Astrocyte (in vitro differentiated cells and primary cell): ENCODE data around the gene GAB1. TPM values are rescaled to one million over a fixed set of nuclear protein-coding genes. Genes with fewer than 3 reads are reported as not detected.
A peak's percentile ranks its signal among the peaks of the same experiment; 100 is the strongest.

Experiments
- DNase-seq: peaks from one replicate; pipeline ENCODE4 v3.0.0-alpha.2; 2010; ENCODE audit warnings: low read depth
- FAIRE-seq: peaks from 2 replicates; lab custom pipeline; 2011; peaks lifted over from hg19 to GRCh38; lab: Jason Lieb, UNC
- H2AFZ ChIP-seq: 2 replicates; pipeline ENCODE4 v1.6.0; 2012; ENCODE audit warnings: low read depth, low read length, inconsistent platforms
- H3K27ac ChIP-seq: 2 replicates; pipeline ENCODE4 v1.5.1; 2011; ENCODE audit warnings: low read depth, low read length, inconsistent platforms
- H3K27me3 ChIP-seq: 2 replicates; pipeline ENCODE4 v1.6.0; 2011; ENCODE audit warnings: low read length, inconsistent platforms; ENCODE audit not compliant: insufficient read depth
- H3K36me3 ChIP-seq: 2 replicates; pipeline ENCODE4 v1.5.1; 2011; ENCODE audit warnings: low read length, inconsistent platforms; ENCODE audit not compliant: insufficient read depth
- H3K4me1 ChIP-seq: 2 replicates; pipeline ENCODE4 v1.5.1; 2011; ENCODE audit warnings: low read length, inconsistent platforms; ENCODE audit not compliant: insufficient read depth
- H3K4me2 ChIP-seq: 2 replicates; pipeline ENCODE4 v1.6.0; 2012; ENCODE audit warnings: low read length, inconsistent platforms
- H3K4me3 ChIP-seq: 2 replicates; pipeline ENCODE4 v1.5.1; 2011; ENCODE audit warnings: low read depth, mild to moderate bottlenecking, low read length, inconsistent platforms; ENCODE audit not compliant: insufficient read depth
- H3K79me2 ChIP-seq: 2 replicates; pipeline ENCODE4 v1.6.0; 2012; ENCODE audit warnings: mild to moderate bottlenecking, low read length, inconsistent platforms; ENCODE audit not compliant: insufficient read depth
- H3K9ac ChIP-seq: 2 replicates; pipeline ENCODE4 v1.6.0; 2012; ENCODE audit warnings: mild to moderate bottlenecking, low read length, inconsistent platforms
- H3K9me3 ChIP-seq: 2 replicates; pipeline ENCODE4 v1.5.1; 2012; ENCODE audit warnings: low read depth, mild to moderate bottlenecking, low read length, inconsistent platforms; ENCODE audit not compliant: insufficient read depth
- H4K20me1 ChIP-seq: 2 replicates; pipeline ENCODE4 v1.6.0; 2012; ENCODE audit warnings: low read length, inconsistent platforms; ENCODE audit not compliant: insufficient read depth
- H3K27ac Mint-ChIP-seq: one replicate; pipeline ENCODE4 v1.8.0; 2021; ENCODE audit warnings: mild to moderate bottlenecking, mixed read lengths; ENCODE audit not compliant: unreplicated experiment
- H3K27me3 Mint-ChIP-seq: one replicate; pipeline ENCODE4 v1.8.0; 2021; ENCODE audit warnings: low read depth, mixed read lengths; ENCODE audit not compliant: unreplicated experiment
- H3K36me3 Mint-ChIP-seq: one replicate; pipeline ENCODE4 v1.8.0; 2021; ENCODE audit warnings: low read depth, mixed read lengths; ENCODE audit not compliant: unreplicated experiment
- H3K4me1 Mint-ChIP-seq: one replicate; pipeline ENCODE4 v1.8.0; 2021; ENCODE audit warnings: low read depth, mixed read lengths; ENCODE audit not compliant: unreplicated experiment
- H3K4me3 Mint-ChIP-seq: one replicate; pipeline ENCODE4 v1.8.0; 2021; ENCODE audit warnings: mild to moderate bottlenecking, moderate library complexity, mixed read lengths; ENCODE audit not compliant: unreplicated experiment
- H3K9me3 Mint-ChIP-seq: one replicate; pipeline ENCODE4 v1.8.0; 2021; ENCODE audit warnings: mild to moderate bottlenecking, mixed read lengths; ENCODE audit not compliant: unreplicated experiment
- CTCF ChIP-seq: IDR thresholded peaks from 2 replicates; pipeline ENCODE4 v1.5.1; 2011; ENCODE audit warnings: low read depth, mild to moderate bottlenecking, inconsistent platforms, low read length, moderate library complexity; ENCODE audit not compliant: insufficient read depth
- EZH2 ChIP-seq: IDR thresholded peaks from 2 replicates; pipeline ENCODE4 v1.6.1; 2012; ENCODE audit warnings: mild to moderate bottlenecking, low read length, inconsistent platforms; ENCODE audit not compliant: insufficient read depth
- total RNA-seq: library from RNA; stranded (reverse); gene quantifications from 2 replicates; pipeline ENCODE4 v1.2.1, GENCODE V29; 2021

GAB1 gene
- total RNA-seq, 1 donor from 2014 or later: 12.4 TPM

DNA sequence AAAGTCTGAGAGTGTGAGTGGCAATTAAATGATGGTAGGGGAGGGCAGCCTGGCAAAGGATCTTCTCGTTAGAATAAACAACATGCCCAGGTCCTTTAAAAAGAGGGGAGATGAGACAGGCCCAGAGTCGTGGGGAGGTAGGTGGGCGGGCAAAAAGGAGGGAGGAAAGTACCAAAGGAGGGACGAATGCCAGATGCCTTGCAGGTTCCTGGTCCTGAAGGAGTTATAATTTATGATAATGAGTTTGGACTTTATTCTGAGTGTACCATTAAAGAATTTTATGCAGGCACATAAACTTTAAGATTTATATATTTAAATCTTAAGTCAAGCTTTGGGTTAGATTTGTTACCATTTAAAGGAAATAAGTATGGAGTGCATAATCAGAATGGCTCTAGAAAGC, 114.5 kb downstream of the GAB1 start:
- Histone ChIP-seq H2AFZ (no peak overlapping the region), H3K36me3 (no peaks in the 10 kb centered on the region), H4K20me1 (no peaks in the 10 kb centered on the region), H3K27ac (no peak overlapping the region), H3K27me3 (no peaks in the 10 kb centered on the region), H3K9ac (no peak overlapping the region), H3K79me2 (no peaks in the 10 kb centered on the region), H3K4me2 (no peak overlapping the region), H3K4me3 (no peak overlapping the region), H3K4me1 (no peaks in the 10 kb centered on the region), H3K9me3 (no peaks in the 10 kb centered on the region)
- TF ChIP-seq EZH2: no peak
- no peak for TF ChIP-seq CTCF
- Mint-ChIP-seq H3K27me3 (no peaks in the 10 kb centered on the region), H3K27ac (no peak overlapping the region), H3K4me3 (no peak overlapping the region), H3K9me3 (no peaks in the 10 kb centered on the region), H3K4me1 (peaks cover 1% of the 10 kb centered on the region), H3K36me3 (peaks cover 4% of the 10 kb centered on the region)
- DNase-seq (no peak), FAIRE-seq (no peak)

- Histone ChIP-seq H4K20me1 (no peaks in the 10 kb centered on the region), H3K27ac (no peak overlapping the region), H2AFZ (no peak overlapping the region), H3K27me3 (no peaks in the 10 kb centered on the region), H3K4me2 (no peak overlapping the region), H3K36me3 (no peaks in the 10 kb centered on the region), H3K9me3 (no peaks in the 10 kb centered on the region), H3K9ac (no peak overlapping the region), H3K4me3 (no peak overlapping the region), H3K79me2 (no peaks in the 10 kb centered on the region), H3K4me1 (no peaks in the 10 kb centered on the region)
- Mint-ChIP-seq H3K27me3 (no peaks in the 10 kb centered on the region), H3K4me3 (no peak overlapping the region), H3K36me3 (peaks cover 4% of the 10 kb centered on the region), H3K4me1 (peaks cover 2% of the 10 kb centered on the region), H3K9me3 (no peaks in the 10 kb centered on the region), H3K27ac (no peak overlapping the region)
- TF ChIP-seq EZH2: no peak
- no peak for TF ChIP-seq CTCF
- FAIRE-seq: no peak
- peak; percentile 40 for DNase-seq
These were observed 118.5 kb downstream of the GAB1 start for GRCh38 chr4:143455211-143455610.

DNA sequence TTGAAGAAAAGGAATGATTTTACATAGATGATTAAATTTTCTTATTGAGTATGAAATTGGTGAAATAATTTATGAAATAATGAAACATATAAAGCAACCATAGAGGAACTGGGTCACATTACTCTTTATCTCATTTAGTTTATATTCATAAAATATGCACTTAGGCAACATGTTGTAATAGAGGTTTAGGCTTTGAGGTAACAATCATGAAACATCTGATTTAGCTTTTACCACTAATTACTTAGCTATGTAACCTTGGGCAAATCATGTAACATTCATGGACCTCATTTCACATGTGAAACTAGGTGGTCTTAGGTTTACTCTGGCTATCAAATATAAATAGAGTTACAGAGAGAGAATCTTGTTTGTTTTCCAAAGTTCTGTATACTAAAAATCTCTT, 122.3 kb downstream of the GAB1 start:
- TF ChIP-seq EZH2: no peak
- no peak for TF ChIP-seq CTCF
- Mint-ChIP-seq H3K27me3 (no peaks in the 10 kb centered on the region), H3K4me1 (peaks cover 1% of the 10 kb centered on the region), H3K36me3 (peaks cover 12% of the 10 kb centered on the region), H3K9me3 (no peaks in the 10 kb centered on the region), H3K27ac (no peak overlapping the region), H3K4me3 (no peak overlapping the region)
- H3K4me1 ChIP-seq: no peaks in the 10 kb centered on the region
- no peak overlapping the region for H3K27ac ChIP-seq
- no peaks in the 10 kb centered on the region for H3K79me2 ChIP-seq
- H3K4me2 ChIP-seq: no peak overlapping the region
- no peaks in the 10 kb centered on the region for H3K9me3 ChIP-seq
- no peaks in the 10 kb centered on the region for H3K36me3 ChIP-seq
- H3K4me3 ChIP-seq: no peak overlapping the region
- H3K9ac ChIP-seq: no peak overlapping the region
- FAIRE-seq (no peak), DNase-seq (no peak)
- H3K27me3 ChIP-seq: no peaks in the 10 kb centered on the region
- no peak overlapping the region for H2AFZ ChIP-seq
- H4K20me1 ChIP-seq: no peaks in the 10 kb centered on the region
